NCI-H774 (cell line): Measurements from ENCODE around the gene PHYHD1.

Experiments used
- DNase-seq: peaks from one replicate; lab custom pipeline; 2025; lab: John Stamatoyannopoulos, UW

PHYHD1 gene

DNA sequence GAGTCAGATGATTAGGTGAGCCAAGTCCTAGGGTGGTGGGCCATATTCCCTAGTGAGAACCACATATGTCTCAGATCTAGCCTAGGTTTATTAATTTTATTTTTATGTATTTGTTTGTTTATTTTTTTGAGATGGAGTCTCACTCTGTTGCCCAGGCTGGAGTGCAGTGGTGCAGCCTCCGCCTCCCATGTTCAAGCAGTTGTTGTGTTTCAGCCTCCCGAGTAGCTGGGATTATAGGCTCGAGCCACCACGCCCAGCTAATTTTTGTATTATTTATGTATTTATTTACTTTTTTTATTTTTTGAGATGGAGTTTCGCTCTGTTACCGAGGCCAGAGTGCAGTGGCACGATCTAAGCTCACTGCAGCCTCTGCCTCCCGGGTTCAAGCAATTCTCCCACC lies 62.8 kb downstream of the PHYHD1 start:
- no peak for DNase-seq

DNA sequence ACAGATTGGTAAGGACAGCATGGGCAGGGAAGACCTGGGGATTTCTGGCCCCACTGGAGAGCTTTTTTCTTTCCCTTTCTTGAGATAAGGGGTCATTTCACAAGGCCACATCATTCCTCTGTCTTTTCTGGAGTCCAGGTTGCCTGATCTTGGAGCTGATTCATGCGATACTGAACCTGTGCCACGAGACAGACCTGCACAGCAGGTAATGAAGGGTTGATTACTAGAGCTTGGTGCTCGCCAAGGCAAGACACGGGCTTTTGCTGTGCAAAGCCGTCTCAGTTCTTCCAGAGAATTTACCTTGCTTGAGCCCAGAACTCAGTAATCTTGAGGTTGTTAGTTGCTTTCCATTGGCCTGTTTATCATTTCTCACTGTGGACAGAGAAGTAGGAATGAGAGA lies 65.9 kb downstream of the PHYHD1 start:
- no peak for DNase-seq

DNA sequence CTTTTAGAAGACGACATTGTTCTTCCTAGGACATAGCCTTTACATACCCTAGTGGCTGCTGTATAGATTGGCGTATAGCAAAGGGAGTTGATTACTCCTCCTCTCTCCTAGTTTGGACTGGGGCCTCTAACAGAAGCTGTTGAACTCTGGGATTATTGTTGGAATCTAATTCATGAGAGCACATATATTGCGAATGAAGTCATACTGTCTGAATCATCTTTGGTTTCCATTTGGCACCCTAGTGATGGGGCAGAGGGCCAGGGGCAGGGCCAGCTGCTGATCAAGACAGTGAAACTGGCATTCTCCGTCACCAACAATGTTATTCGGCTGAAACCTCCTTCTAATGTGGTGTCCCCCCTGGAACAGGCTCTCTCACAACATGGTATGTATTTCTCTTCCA lies 67.0 kb downstream of the PHYHD1 start:
- DNase-seq, result no peak
